Astrocyte (in vitro differentiated cells and primary cell): ENCODE measurements around the gene SAMD4A. TPM values are rescaled to one million over a fixed set of nuclear protein-coding genes. Genes with fewer than 3 reads are reported as not detected.

ENCODE experiments used
- DNase-seq: peaks from one replicate; pipeline ENCODE4 v3.0.0-alpha.2; 2010; ENCODE audit warnings: low read depth
- FAIRE-seq: peaks from 2 replicates; lab custom pipeline; 2011; peaks lifted over from hg19 to GRCh38; lab: Jason Lieb, UNC
- H2AFZ ChIP-seq: 2 replicates; pipeline ENCODE4 v1.6.0; 2012; ENCODE audit warnings: low read depth, low read length, inconsistent platforms
- H3K27ac ChIP-seq: 2 replicates; pipeline ENCODE4 v1.5.1; 2011; ENCODE audit warnings: low read depth, low read length, inconsistent platforms
- H3K27me3 ChIP-seq: 2 replicates; pipeline ENCODE4 v1.6.0; 2011; ENCODE audit warnings: low read length, inconsistent platforms; ENCODE audit not compliant: insufficient read depth
- H3K36me3 ChIP-seq: 2 replicates; pipeline ENCODE4 v1.5.1; 2011; ENCODE audit warnings: low read length, inconsistent platforms; ENCODE audit not compliant: insufficient read depth
- H3K4me1 ChIP-seq: 2 replicates; pipeline ENCODE4 v1.5.1; 2011; ENCODE audit warnings: low read length, inconsistent platforms; ENCODE audit not compliant: insufficient read depth
- H3K4me2 ChIP-seq: 2 replicates; pipeline ENCODE4 v1.6.0; 2012; ENCODE audit warnings: low read length, inconsistent platforms
- H3K4me3 ChIP-seq: 2 replicates; pipeline ENCODE4 v1.5.1; 2011; ENCODE audit warnings: low read depth, mild to moderate bottlenecking, low read length, inconsistent platforms; ENCODE audit not compliant: insufficient read depth
- H3K79me2 ChIP-seq: 2 replicates; pipeline ENCODE4 v1.6.0; 2012; ENCODE audit warnings: mild to moderate bottlenecking, low read length, inconsistent platforms; ENCODE audit not compliant: insufficient read depth
- H3K9ac ChIP-seq: 2 replicates; pipeline ENCODE4 v1.6.0; 2012; ENCODE audit warnings: mild to moderate bottlenecking, low read length, inconsistent platforms
- H3K9me3 ChIP-seq: 2 replicates; pipeline ENCODE4 v1.5.1; 2012; ENCODE audit warnings: low read depth, mild to moderate bottlenecking, low read length, inconsistent platforms; ENCODE audit not compliant: insufficient read depth
- H4K20me1 ChIP-seq: 2 replicates; pipeline ENCODE4 v1.6.0; 2012; ENCODE audit warnings: low read length, inconsistent platforms; ENCODE audit not compliant: insufficient read depth
- H3K27ac Mint-ChIP-seq: one replicate; pipeline ENCODE4 v1.8.0; 2021; ENCODE audit warnings: mild to moderate bottlenecking, mixed read lengths; ENCODE audit not compliant: unreplicated experiment
- H3K27me3 Mint-ChIP-seq: one replicate; pipeline ENCODE4 v1.8.0; 2021; ENCODE audit warnings: low read depth, mixed read lengths; ENCODE audit not compliant: unreplicated experiment
- H3K36me3 Mint-ChIP-seq: one replicate; pipeline ENCODE4 v1.8.0; 2021; ENCODE audit warnings: low read depth, mixed read lengths; ENCODE audit not compliant: unreplicated experiment
- H3K4me1 Mint-ChIP-seq: one replicate; pipeline ENCODE4 v1.8.0; 2021; ENCODE audit warnings: low read depth, mixed read lengths; ENCODE audit not compliant: unreplicated experiment
- H3K4me3 Mint-ChIP-seq: one replicate; pipeline ENCODE4 v1.8.0; 2021; ENCODE audit warnings: mild to moderate bottlenecking, moderate library complexity, mixed read lengths; ENCODE audit not compliant: unreplicated experiment
- H3K9me3 Mint-ChIP-seq: one replicate; pipeline ENCODE4 v1.8.0; 2021; ENCODE audit warnings: mild to moderate bottlenecking, mixed read lengths; ENCODE audit not compliant: unreplicated experiment
- EZH2 ChIP-seq: IDR thresholded peaks from 2 replicates; pipeline ENCODE4 v1.6.1; 2012; ENCODE audit warnings: mild to moderate bottlenecking, low read length, inconsistent platforms; ENCODE audit not compliant: insufficient read depth
- total RNA-seq: library from RNA; stranded (reverse); gene quantifications from 2 replicates; pipeline ENCODE4 v1.2.1, GENCODE V29; 2021
- TF ChIP-seq, protein P1 (sequence below): IDR thresholded peaks from 2 replicates; pipeline ENCODE4 v1.5.1; 2011; ENCODE audit warnings: low read depth, mild to moderate bottlenecking, inconsistent platforms, low read length, moderate library complexity; ENCODE audit not compliant: insufficient read depth

Gene SAMD4A
- total RNA-seq, 1 donor from 2014 or later: 68.2 TPM

DNA sequence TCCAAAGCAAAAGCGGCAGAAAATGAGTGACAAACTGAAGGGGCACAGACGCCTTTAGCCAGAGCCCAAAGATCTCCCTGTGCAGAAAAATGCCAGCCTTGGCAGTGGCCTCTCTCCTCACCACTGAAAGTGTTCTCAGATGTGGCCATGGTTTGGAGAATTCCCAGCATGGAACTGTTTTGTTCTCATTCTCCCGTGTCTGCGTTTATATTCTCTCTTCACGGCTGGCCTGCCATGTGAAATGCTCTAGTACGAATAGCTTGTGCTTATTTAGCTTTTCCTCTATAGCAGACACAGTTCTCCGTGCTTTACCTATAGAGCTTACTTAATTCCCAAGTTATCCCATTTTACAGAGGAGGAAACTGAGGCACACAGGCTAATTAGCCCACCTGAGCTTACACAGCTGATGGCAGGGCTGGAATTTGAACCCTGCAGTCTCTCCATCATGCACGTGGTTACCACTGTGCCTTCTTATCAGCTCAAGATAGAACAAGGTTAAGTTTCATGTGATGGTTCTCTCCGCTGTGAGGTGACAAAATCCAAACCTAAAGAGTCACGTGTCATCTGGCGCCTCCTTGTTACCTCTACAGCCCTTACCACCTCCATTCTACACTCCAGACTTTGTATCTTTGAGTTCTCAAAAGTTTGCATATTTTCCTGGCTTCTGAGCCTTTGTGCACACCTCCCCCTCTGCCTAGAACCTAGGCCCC, 194.1 kb downstream of the SAMD4A start:
- Mint-ChIP-seq H3K27ac (no peak overlapping the region), H3K4me1 (peaks cover 42% of the 10 kb centered on the region), H3K27me3 (no peaks in the 10 kb centered on the region), H3K4me3 (no peak overlapping the region), H3K36me3 (peaks cover 65% of the 10 kb centered on the region), H3K9me3 (no peaks in the 10 kb centered on the region)
- Histone ChIP-seq H3K27ac (no peak overlapping the region), H3K4me3 (no peak overlapping the region), H3K4me1 (peaks cover 13% of the 10 kb centered on the region), H2AFZ (no peak overlapping the region), H3K27me3 (no peaks in the 10 kb centered on the region), H3K9ac (no peak overlapping the region), H3K36me3 (peaks cover 22% of the 10 kb centered on the region), H3K79me2 (no peaks in the 10 kb centered on the region), H4K20me1 (peaks cover 7% of the 10 kb centered on the region), H3K9me3 (no peaks in the 10 kb centered on the region), H3K4me2 (no peak overlapping the region)
- DNase-seq (no peak), FAIRE-seq (no peak)
- no peak for TF ChIP-seq EZH2
- TF ChIP-seq, protein P1, sequence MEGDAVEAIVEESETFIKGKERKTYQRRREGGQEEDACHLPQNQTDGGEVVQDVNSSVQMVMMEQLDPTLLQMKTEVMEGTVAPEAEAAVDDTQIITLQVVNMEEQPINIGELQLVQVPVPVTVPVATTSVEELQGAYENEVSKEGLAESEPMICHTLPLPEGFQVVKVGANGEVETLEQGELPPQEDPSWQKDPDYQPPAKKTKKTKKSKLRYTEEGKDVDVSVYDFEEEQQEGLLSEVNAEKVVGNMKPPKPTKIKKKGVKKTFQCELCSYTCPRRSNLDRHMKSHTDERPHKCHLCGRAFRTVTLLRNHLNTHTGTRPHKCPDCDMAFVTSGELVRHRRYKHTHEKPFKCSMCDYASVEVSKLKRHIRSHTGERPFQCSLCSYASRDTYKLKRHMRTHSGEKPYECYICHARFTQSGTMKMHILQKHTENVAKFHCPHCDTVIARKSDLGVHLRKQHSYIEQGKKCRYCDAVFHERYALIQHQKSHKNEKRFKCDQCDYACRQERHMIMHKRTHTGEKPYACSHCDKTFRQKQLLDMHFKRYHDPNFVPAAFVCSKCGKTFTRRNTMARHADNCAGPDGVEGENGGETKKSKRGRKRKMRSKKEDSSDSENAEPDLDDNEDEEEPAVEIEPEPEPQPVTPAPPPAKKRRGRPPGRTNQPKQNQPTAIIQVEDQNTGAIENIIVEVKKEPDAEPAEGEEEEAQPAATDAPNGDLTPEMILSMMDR: no peak

GRCh38 chr14:54761835-54762234, 194.9 kb downstream of the SAMD4A start:
- H3K4me3 Mint-ChIP-seq: peak overlapping the region; percentile 5
- no peak overlapping the region for H3K27ac Mint-ChIP-seq
- no peak for DNase-seq
- Histone ChIP-seq H3K9me3 (no peaks in the 10 kb centered on the region), H3K27me3 (no peaks in the 10 kb centered on the region), H3K4me1 (peaks cover 13% of the 10 kb centered on the region), H3K36me3 (peaks cover 22% of the 10 kb centered on the region), H3K4me3 (no peak overlapping the region), H3K9ac (no peak overlapping the region), H3K4me2 (peak overlapping the region; percentile 51), H3K27ac (no peak overlapping the region), H3K79me2 (no peaks in the 10 kb centered on the region), H4K20me1 (peaks cover under 1% of the 10 kb centered on the region), H2AFZ (no peak overlapping the region)
- H3K27me3 Mint-ChIP-seq: no peaks in the 10 kb centered on the region
- H3K9me3 Mint-ChIP-seq: no peaks in the 10 kb centered on the region
- TF ChIP-seq, protein P1: no peak
- TF ChIP-seq EZH2: no peak
- no peak for FAIRE-seq
- H3K36me3 Mint-ChIP-seq: peaks cover 66% of the 10 kb centered on the region
- peaks cover 37% of the 10 kb centered on the region for H3K4me1 Mint-ChIP-seq

DNA sequence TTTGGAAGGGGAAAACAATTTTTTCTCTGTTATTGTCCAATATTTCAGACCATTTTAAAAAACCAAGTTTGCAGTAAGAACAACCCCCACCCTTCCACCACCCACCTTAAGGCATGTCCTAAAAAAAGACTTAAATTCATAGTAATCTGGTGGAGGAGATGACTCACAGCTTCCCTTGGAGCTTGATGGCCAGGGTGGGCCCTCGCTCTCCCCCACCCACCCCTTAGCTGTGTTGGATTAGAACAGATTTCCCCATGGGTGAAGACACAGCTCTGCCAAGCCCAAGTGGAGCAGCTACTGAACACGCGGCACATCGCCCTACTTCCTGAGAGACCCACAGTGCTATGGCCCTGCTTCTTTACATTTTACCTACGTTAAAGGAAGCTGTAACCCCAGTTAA, 195.4 kb downstream of the SAMD4A start:
- H3K27ac ChIP-seq: peak overlapping the region; percentile 13
- H3K79me2 ChIP-seq: no peaks in the 10 kb centered on the region
- peaks cover 22% of the 10 kb centered on the region for H3K36me3 ChIP-seq
- Mint-ChIP-seq H3K27me3 (no peaks in the 10 kb centered on the region), H3K27ac (peak overlapping the region; percentile 6), H3K9me3 (no peaks in the 10 kb centered on the region), H3K4me1 (peaks cover 33% of the 10 kb centered on the region), H3K36me3 (peaks cover 63% of the 10 kb centered on the region), H3K4me3 (peak overlapping the region; percentile 63)
- no peaks in the 10 kb centered on the region for H3K9me3 ChIP-seq
- no peak for FAIRE-seq
- peaks cover 13% of the 10 kb centered on the region for H3K4me1 ChIP-seq
- H2AFZ ChIP-seq: no peak overlapping the region
- no peak overlapping the region for H3K9ac ChIP-seq
- peak overlapping the region; percentile 51 for H3K4me2 ChIP-seq
- H3K4me3 ChIP-seq: no peak overlapping the region
- TF ChIP-seq, protein P1: no peak
- no peak for TF ChIP-seq EZH2
- no peaks in the 10 kb centered on the region for H4K20me1 ChIP-seq
- H3K27me3 ChIP-seq: no peaks in the 10 kb centered on the region
- peak; percentile 59 for DNase-seq
